Heart right ventricle (tissue), 16 donors: Measurements from ENCODE around the gene SLC15A4. TPM values are rescaled to one million over a fixed set of nuclear protein-coding genes. Genes with fewer than 3 reads are reported as not detected.
A peak's percentile ranks its signal among the peaks of the same experiment; 100 is the strongest.

ENCODE experiments used
- ATAC-seq, 8 donors: fragments of 200-7000 bp; cut with Tn5 transposase; one replicate each; pipeline ENCODE4 v1.9.1; 2020; ENCODE audit warnings: mild to moderate bottlenecking in 8 of 8, moderate library complexity in 8 of 8, moderate number of reproducible peaks in 1 of 8
- DNase-seq, 2 donors: peaks; one replicate each; pipeline ENCODE4 v3.0.0-alpha.2; 2020
- H3K27ac ChIP-seq, 10 donors: fragments of 200-600 bp; sonication (generic) in 2 of 10; one replicate each; pipeline versions ENCODE4 v1.5.0 to v1.8.0; 2020 to 2022; ENCODE audit warnings: mild to moderate bottlenecking in 3 of 10
- H3K27me3 ChIP-seq, 7 donors: fragments of 200-600 bp; one replicate each; pipeline ENCODE4 v1.8.0; 2021 to 2022; ENCODE audit warnings: mild to moderate bottlenecking in 2 of 7
- H3K36me3 ChIP-seq, 9 donors: fragments of 200-600 bp; sonication (generic) in 1 of 9; one replicate each; pipeline versions ENCODE4 v1.5.0 to v1.8.0; 2020 to 2022; ENCODE audit warnings: mild to moderate bottlenecking in 2 of 9
- H3K4me1 ChIP-seq, 9 donors: fragments of 200-600 bp; sonication (generic) in 1 of 9; one replicate each; pipeline versions ENCODE4 v1.5.0 to v1.8.0; 2020 to 2022; ENCODE audit warnings: mild to moderate bottlenecking in 4 of 9
- H3K4me3 ChIP-seq, 10 donors: fragments of 200-600 bp; sonication (generic) in 2 of 10; one replicate each; pipeline versions ENCODE4 v1.5.0 to v1.8.0; 2020 to 2022; ENCODE audit warnings: mild to moderate bottlenecking in 7 of 10, moderate library complexity in 2 of 10
- H3K9me3 ChIP-seq, 11 donors: fragments of 200-600 bp in 10 of 11; sonication (generic) in 2 of 11; one replicate each; pipeline versions ENCODE4 v1.5.0 to v1.8.0; 2013 to 2022; ENCODE audit warnings: mild to moderate bottlenecking in 2 of 11, control low read depth in 1 of 11, moderate library complexity in 1 of 11
- WGBS, 2 donors: extraction: QIAGEN DNeasy Blood & Tissue Kit; methylation state at CpG; one replicate each; pipeline ENCODE4 v1.1.7; 2013; ENCODE audit warnings: inconsistent platforms in 1 of 2; 5-methylcytosine and 5-hydroxymethylcytosine counted together
- intact Hi-C, 10 donors: fragments of 100-400 bp; cut with DNase I; formaldehyde crosslinking; loops; one replicate each; pipeline versions ENCODE4 v1.11.1 to v1.14.2; 2022
- polyA plus RNA-seq, 2 donors: library from polyadenylated mRNA; stranded (reverse); fragments of 200-250 nt; gene quantifications; one replicate each; pipeline ENCODE4 v1.2.3, GENCODE V29; 2013
- total RNA-seq, 10 donors: library from RNA; stranded (reverse); fragmentation: NEBNext Ultra II Directional in 3 of 10; extraction: Animal tissue kit (Norgen Biotek cat#: 25700) in 3 of 10; gene quantifications; one replicate each; pipeline versions ENCODE4 v1.2.1 to v1.2.4, GENCODE V29; 2021 to 2023
- TF ChIP-seq, protein P1 (sequence below), 9 donors: fragments of 200-600 bp; sonication (generic) in 2 of 9; IDR thresholded peaks; one replicate each; pipeline versions ENCODE4 v1.5.0 to v1.8.0; 2021 to 2022; ENCODE audit warnings: antibody characterized with exemption in 9 of 9, mild to moderate bottlenecking in 5 of 9, moderate library complexity in 1 of 9
- donor health status: Arrhythmogenic right ventricular cardiomyopathy.
- donor health status: ischemic (EF 13 %, LVEDD 7.1; RV severe dilation, severe dysfunction).
- donor health status: healthy with polysubstance abuse.
- donor health status: DM: no; HTN: yes; CAD: no.
- donor health status: DM: no; HTN: no; CAD: no.
- donor health status: ischemic (EF 25% LVEDD 6.9; RV normal size, moderate dysfunction).
- donor health status: ischemic (EF 25% LVEDD 5.7; RV mildly dilated, moderate dysfunction).
- donor health status: healthy.
- donor health status: DM: yes; HTN: yes; CAD: no.
- donor health status: Ischemic cardiomyopathy.
- donor health status: ischemic (EF 35%, LVEDD 5.7; RV mildly dilated, moderate dysfunction).
- donor health status: nonischemic (EF 11% LVEDD 7.7; RV severe dilation, severe dysfunction).
- donor health status: DM: yes; HTN: yes; CAD: no.
- donor health status: PGD.
- donor health status: ischemic (EF 29% LVEDD 5.4; RV normal size, mild dysfunction).
- donor health status: nonischemic (EF 23%, LVEDD 6.1; RV moderate dilation, normal function).

The SLC15A4 gene
- total and polyA plus RNA-seq, 12 donors: 14.3 to 23.7 (median 15.5) TPM

GRCh38 chr12:128811806-128812205 is 12.0 kb downstream of the SLC15A4 start:
- intact Hi-C loops: no loop called here
- ATAC-seq: no peak
- no peak overlapping the region for H3K4me3 ChIP-seq
- TF ChIP-seq, protein P1, sequence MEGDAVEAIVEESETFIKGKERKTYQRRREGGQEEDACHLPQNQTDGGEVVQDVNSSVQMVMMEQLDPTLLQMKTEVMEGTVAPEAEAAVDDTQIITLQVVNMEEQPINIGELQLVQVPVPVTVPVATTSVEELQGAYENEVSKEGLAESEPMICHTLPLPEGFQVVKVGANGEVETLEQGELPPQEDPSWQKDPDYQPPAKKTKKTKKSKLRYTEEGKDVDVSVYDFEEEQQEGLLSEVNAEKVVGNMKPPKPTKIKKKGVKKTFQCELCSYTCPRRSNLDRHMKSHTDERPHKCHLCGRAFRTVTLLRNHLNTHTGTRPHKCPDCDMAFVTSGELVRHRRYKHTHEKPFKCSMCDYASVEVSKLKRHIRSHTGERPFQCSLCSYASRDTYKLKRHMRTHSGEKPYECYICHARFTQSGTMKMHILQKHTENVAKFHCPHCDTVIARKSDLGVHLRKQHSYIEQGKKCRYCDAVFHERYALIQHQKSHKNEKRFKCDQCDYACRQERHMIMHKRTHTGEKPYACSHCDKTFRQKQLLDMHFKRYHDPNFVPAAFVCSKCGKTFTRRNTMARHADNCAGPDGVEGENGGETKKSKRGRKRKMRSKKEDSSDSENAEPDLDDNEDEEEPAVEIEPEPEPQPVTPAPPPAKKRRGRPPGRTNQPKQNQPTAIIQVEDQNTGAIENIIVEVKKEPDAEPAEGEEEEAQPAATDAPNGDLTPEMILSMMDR (IDR thresholded peaks at IDR 0.05): no peak
- H3K27me3 ChIP-seq: no peaks in the 10 kb centered on the region
- H3K36me3 ChIP-seq: peaks cover 0 to 70% (median 11%) of the 10 kb centered on the region in 9 donors
- H3K27ac ChIP-seq: peak overlapping the region in 6 of 10 donors; percentile 75 to 87 (median 80)
- 79 to 83% methylated on average over 9 of the region's 9 CpGs for WGBS, 2 donors
- peaks cover 7 to 84% (median 52%) of the 10 kb centered on the region in 9 donors for H3K4me1 ChIP-seq
- no peaks in the 10 kb centered on the region for H3K9me3 ChIP-seq
- DNase-seq: no peak

DNA sequence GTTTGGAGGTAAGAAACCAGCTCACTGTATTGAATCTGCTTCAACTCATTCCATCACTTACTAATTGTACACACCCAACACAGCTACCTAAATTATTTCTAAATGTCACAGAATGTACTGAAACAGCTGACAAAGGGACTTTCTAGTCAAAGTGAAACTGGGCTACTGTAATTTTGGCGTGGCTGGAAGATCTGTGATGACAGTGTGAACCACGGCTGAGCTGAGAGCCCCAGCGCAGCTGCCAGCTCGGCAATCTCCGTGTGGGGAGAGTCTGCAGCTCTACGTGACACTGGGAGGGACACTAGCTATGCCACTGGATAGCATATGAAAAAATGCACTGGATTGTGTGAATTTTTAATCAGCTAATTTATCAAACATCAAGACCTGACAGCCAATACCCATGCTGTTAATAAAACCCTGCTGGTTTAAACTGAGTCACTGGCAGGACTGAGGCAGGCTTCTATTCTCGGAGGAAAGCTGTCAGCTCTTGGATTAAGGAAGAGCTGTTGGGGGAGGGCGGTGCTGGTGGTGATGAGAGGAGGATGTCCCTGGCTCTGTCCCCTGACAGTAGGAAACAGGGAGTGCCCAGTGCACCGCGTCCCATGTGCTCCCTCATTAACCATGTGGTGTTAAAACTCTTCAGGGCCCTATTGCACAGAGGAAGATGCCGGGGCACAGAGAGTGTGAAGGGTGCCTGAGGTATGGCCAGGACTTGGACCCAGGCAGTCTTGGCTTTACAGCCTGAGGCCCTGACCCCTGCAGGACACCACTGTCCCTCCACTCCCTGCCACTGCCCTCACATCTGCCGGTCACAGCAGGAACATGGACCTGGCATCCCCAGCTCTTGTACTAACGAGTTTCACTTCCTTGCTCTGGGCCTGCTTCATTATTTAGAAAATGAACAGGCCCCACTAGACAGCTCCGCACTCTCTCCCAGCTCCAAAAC is 13.3 kb downstream of the SLC15A4 start:
- DNase-seq: peak; percentile 43 to 72
- Histone ChIP-seq H3K36me3 (peaks cover 0 to 79% (median 11%) of the 10 kb centered on the region in 9 donors), H3K4me3 (peak overlapping the region in 6 of 10 donors; percentile 0 to 32 (median 16)), H3K4me1 (peaks cover 2 to 74% (median 38%) of the 10 kb centered on the region in 9 donors), H3K27me3 (no peaks in the 10 kb centered on the region), H3K9me3 (no peaks in the 10 kb centered on the region), H3K27ac (peak overlapping the region; percentile 74 to 87 (median 80))
- intact Hi-C loops: no loop called here
- 26 to 36% methylated on average over 14 of the region's 14 CpGs for WGBS, 2 donors
- TF ChIP-seq, protein P1 (IDR thresholded peaks at IDR 0.05): no peak
- peak; percentile 71 to 97 (median 93) for ATAC-seq

DNA sequence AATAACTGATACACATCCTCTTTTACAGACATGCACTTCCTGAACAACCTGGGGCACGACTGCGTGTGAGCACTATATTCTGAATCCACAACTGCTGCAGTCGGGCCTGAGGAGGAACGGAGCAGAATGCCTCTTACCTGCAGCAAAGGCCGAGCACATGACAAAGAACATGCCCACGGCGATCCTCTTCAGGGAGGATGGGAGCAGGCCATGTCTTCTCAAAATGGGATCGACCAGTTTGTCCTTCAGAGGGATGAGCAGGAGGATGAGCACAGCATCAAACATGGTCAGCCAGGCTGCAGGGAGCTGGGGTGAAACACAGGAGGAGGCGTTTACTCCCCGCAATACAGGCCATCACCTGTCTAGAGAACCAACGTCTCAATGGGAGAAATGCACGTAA is 15.1 kb downstream of the SLC15A4 start:
- intact Hi-C loops: no loop called here
- TF ChIP-seq, protein P1 (IDR thresholded peaks at IDR 0.05): no peak
- DNase-seq (no peak), ATAC-seq (no peak)
- 84 to 91% methylated on average over 12 of the region's 12 CpGs for WGBS, 2 donors
- no peaks in the 10 kb centered on the region for H3K27me3 ChIP-seq
- H3K4me1 ChIP-seq: peaks cover 2 to 67% (median 34%) of the 10 kb centered on the region in 9 donors
- H3K4me3 ChIP-seq: no peak overlapping the region
- peaks cover 0 to 75% (median 11%) of the 10 kb centered on the region in 9 donors for H3K36me3 ChIP-seq
- H3K9me3 ChIP-seq: peaks cover 0 to 12% (median 0%) of the 10 kb centered on the region in 11 donors
- H3K27ac ChIP-seq: peak overlapping the region in 2 of 10 donors; percentile 75 to 84

DNA sequence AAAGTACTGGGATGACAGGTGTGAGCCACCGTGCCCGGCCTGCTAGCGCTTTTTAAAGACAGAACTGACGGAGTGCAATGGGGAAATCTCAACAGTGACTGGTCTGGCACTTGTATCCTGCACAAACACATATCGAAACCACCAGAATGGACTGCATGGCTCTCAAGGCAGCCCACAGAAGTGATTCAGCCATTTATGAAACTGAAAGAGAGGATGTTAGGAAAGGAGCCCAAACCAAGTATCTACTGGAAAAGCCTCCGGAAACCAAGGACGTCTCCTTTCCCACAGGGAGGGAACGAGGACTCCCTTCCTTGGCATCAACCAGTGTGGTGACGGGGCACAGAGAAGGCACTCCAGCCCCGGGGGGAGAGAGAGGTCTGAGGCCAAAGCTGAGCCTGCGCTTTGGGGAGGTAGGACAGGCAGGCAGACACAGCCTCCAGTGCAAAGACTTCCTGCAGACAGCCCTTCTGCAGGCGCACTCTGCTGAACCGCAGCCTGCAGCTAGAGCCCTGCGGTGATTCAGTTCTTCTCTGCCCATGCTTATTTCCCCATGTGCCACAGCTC is 16.5 kb downstream of the SLC15A4 start:
- DNase-seq: no peak
- Histone ChIP-seq H3K4me1 (peaks cover 2 to 54% (median 36%) of the 10 kb centered on the region in 9 donors), H3K9me3 (peaks cover 0 to 13% (median 0%) of the 10 kb centered on the region in 11 donors), H3K36me3 (peaks cover 0 to 75% (median 11%) of the 10 kb centered on the region in 9 donors), H3K27me3 (no peaks in the 10 kb centered on the region), H3K4me3 (peak overlapping the region in 1 of 10 donors; percentile 8), H3K27ac (peak overlapping the region in 2 of 10 donors; percentile 41 to 54)
- intact Hi-C loops: no loop called here
- WGBS, 2 donors: 87 to 89% methylated on average over 14 of the region's 14 CpGs
- ATAC-seq: peak in 3 of 8 donors; percentile 23 to 28 (median 27)
- TF ChIP-seq, protein P1 (IDR thresholded peaks at IDR 0.05): no peak
